Smooth muscle cell of the brain vasculature (primary cell): Measurements from ENCODE around the gene ADIPOQ.
"Not testable (repeated sequence)": the region's sequence is repeated elsewhere in the genome, so short reads cannot be mapped to it uniquely, and the experiment has no call there.

Source experiments
- DNase-seq: peaks from one replicate; pipeline ENCODE4 v3.0.0-alpha.2; 2012; ENCODE audit warnings: low read depth, low spot score

The ADIPOQ gene

DNA sequence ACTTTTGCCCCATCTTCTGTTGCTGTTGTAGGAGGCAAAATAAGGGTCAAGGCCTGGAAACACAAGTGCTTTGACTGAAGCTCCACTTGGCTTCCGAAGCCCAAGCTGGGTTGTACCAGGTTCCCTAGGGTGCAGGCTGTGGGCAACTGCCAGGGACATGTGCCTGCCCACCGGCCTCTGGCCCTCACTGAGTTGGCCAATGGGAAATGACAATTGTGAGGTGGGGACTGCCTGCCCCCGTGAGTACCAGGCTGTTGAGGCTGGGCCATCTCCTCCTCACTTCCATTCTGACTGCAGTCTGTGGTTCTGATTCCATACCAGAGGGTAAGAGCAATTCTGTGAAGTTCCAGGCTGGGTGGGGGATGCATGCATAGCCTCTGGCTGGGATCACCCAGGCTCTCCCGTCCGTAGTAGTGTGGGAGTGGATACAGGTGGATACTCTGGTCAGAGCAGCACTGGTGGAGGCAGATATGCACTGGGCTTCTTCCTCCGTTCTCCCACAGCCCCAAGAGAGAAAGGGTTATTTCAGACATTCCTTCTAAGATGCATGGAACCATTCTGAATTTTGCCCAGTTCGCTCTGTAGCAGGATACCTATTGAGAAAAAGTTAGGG is at the start of gene ADIPOQ:
TSS of gene ADIPOQ (plus strand) at position 285 of the 613 bp plus-strand sequence. CDS start 10,349 bp downstream, outside the sequence.
- DNase-seq = no peak

DNA sequence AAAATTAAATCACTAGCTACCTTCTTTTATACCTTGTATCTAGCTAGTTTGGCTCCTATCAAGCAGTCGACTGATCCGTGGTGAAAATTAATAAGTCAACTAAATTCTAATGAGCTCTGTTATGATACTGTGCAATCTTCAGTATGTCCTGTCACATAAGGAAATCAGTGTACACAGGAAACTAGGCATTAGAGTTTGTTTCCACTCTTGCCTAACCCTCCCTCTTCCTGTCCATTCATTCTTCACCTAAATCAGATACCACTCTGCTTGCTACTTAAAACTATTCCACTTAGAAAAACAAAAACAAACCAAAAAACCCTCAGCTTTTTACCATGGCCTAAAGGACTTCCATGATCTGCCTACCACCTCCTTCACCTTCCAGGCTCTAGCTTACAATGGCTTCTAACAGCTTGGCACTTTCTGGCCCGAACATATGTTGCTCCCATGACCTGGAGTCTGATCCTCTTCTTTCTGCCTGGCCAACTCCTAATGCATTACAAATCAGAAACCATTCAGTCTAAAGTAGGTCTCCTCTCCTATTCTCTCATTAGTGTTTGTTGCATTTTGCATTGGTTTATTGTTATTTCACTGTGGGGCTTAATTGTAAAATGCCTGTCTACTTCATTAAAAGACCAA is 44.2 kb upstream of the ADIPOQ start:
- DNase-seq = no peak

DNA sequence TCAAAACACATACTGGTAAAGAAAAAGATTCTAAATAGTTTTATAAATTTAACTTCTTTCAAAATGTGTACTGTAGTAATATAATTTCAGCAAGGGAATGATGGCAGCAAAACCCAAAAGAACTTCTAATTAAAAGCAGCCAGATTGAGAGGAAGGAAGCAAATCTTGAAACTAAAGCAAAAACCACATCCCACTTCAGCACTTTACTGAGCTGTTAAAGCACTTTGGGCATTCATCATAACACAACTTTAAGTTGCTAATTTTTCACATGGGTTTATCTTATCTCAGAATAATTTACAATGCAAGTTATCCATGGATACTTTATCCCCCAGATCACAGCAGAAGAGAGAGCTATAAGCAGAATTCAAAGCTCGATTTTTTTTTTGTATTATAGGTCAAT is 42.2 kb upstream of the ADIPOQ start:
- no peak for DNase-seq

DNA sequence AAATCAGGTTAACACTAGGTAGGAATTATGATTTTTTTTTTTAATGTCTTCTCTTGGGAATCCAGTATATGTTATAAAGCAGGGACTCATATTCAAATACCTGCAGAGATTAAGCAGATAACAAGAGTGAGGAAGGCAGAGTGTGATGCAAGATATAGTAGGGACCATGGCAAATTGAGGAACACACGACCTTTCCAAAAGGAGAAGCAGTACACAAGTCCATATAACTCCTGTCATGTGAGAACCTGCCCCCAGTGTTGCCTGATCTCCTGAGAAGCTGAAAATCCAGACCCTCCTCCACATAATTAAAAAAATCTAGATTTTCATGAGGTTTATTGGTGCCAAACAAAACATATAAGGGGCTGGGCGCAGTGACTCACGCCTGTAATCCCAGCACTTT is 39.8 kb upstream of the ADIPOQ start:
- no peak for DNase-seq

DNA sequence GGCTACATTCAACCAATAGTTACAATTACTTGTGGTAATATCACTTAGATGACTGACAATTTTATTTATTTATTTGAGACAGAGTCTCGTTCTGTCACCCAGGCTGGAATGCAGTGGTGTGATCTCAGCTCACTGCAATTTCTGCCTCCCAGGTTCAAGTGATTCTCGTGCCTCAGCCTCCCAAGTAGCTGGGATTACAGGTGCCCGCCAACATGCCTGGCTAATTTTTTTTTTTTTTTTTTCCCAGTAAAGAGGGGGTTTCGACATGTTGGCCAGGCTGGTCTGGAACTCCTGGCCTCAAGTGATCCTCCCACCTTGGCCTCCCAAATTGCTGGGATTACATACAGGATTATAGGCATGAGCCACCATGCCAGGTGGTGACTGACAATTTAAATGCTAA is 39.1 kb upstream of the ADIPOQ start:
- DNase-seq = not testable (repeated sequence)

DNA sequence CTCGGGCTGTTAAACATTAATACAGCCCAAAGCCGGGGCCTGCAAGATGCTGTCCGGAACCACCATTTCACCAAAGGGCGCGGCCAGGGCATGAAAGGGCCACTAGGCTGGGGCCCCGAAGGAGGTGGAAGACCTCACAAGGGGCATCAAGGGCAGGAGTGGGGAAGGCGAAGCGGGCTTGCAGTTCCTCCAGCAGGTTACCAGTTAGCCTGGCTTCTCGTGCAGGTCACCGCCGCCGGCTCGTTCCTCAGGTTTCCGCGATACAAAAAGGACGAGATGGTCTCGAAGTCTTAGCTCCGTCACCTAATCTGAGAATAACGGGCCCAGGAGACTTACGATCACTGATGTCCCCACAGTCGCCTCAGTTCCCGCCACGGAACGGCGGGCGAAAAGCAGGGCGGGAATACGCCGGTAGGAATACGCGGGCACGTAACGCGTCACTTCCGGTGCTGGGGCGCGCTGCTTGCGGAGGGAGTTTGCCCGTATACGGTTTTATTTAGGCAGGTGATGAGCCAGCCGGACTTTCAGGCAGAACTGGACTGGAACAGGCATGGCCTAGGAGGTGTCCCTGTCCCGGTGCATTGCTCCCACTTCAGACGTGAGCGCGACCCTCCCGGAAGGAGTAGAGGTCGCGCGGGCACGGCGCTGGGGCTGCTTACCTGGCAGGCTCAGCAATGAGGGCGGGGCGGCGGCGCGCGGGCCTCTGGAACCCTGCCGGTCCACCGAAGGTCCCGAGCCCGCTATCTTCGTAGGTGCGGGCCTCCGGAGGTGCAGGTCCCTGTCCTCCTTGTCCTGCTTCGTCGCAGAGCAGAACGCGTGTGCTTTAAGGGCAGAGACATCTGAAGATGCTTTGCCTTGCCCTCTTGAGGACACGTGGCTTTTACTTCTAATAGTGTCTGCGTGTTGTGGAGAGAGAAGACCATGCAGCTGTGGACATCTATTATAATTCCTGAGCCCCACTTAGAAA is 36.1 kb upstream of the ADIPOQ start, which contains the start of gene RFC4:
TSS of gene RFC4 (minus strand) at position 394 of the 967 bp plus-strand sequence. CDS start 1,769 bp downstream, outside the sequence.
- no peak for DNase-seq

DNA sequence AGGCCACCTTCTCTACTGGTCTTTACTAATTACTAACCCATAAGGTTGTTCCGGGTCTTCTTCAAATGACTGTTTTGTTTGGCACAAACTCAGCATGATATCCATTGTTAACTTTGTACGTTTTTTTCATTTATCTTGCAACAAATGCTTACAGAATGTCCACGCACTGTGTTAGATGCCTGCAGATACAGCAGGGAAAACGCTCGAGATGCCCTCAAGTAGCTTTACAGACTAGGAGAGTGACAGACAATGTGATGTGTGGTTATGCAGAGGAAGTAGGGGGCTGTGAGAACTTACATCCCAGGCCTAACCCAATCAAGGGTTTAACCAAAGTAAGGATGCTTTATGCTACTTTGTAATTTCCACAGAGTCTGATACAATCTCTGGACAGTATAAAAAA is 35.3 kb upstream of the ADIPOQ start:
- no peak for DNase-seq

DNA sequence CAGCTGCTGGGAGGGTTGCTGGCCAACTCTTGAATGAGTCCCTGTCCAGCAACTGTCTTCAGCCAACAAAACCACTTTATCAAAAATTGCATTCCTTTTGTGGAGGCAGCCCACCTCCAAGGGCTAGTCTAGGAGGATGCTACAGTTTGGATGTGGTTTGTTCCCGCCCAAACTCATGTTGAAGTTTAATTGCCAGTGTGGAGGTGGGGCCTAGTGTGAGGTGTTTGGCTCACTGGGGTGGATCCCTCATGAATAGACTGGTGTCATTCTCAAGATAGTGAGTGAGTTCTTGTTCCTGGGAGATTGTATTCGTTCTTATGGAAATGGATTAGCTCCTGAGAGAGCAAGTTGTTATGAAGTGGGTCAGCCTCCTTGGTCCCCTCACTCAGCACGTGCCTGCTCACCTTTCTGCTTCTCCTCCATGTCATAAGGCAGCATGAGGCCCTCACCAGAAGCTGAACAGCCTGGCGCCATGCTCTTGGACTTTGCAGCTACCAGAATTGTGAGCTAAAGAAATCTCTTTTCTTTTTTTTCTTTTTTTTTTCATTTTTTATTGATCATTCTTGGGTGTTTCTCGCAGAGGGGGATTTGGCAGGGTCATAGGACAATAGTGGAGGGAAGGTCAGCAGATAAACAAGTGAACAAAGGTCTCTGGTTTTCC is 32.0 kb upstream of the ADIPOQ start:
- no peak for DNase-seq

DNA sequence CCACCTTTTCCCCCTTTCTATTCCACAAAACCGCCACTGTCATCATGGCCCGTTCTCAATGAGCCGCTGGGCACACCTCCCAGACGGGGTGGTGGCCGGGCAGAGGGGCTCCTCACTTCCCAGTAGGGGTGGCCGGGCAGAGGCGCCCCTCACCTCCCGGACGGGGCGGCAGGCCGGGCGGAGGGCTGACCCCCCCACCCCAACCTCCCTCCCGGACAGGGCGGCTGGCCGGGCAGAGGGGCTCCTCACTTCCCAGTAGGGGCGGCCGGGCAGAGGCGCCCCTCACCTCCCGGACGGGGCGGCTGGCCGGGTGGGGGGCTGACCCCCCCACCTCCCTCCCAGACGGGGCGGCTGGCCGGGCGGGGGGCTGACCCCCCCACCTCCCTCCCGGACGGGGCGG is 31.2 kb upstream of the ADIPOQ start:
- not testable (repeated sequence) for DNase-seq

DNA sequence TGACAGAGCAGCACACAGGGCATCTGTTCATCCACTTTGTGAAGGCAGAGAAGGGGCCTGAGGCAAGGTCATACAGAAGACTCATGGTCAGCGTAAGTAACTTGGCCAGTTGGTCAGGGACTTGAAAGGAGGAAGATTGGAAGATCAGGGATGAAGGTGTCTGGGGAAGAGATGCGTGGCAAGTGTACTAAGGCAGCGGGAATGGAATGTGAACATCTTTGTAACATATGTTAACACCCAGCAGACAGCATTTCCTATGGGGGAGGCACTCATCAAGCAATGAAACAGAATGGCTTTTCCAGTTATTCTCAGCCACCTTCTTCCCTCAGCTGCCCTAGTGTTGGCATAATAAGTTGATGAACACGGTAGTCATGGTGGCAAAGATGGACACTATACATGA is 28.4 kb upstream of the ADIPOQ start:
- no peak for DNase-seq

DNA sequence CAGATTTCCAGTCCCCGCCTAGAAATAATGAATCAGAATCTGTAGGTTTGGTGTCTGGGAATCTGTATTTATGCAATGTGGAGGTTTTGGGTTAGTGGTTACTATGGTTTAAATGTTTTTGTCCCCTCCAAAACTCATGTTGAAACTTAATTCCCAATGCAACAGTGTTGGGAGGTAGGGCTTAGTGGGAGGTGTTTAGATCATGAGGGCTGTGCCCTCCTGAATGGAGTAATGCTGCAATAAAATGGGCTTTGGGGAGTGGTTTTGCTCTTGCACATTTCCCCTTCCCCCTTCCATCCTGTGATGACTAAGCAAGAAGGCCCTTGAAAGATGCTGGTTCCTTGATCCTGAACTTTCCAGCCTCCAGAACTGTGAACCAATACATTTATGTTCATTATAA is 27.1 kb upstream of the ADIPOQ start:
- no peak for DNase-seq

DNA sequence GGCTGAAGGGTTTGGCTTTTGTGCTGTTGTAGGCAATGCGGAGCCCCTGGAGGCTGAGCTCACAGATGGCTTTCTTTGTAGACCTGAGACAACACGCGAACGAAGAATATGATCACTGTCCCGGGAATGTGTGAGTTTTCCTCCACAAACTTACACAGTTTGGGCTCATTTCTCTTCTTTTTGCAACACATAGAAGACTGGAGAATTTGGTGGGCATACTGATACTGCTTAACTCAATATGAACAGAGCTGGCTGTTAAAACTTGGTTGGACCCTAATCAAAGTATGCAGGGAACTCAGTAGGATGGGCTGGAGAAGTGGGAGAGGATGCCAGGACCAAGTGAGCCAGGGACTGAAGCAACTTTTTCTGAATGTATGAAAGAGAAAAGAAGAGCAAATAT is 24.0 kb upstream of the ADIPOQ start:
- no peak for DNase-seq

DNA sequence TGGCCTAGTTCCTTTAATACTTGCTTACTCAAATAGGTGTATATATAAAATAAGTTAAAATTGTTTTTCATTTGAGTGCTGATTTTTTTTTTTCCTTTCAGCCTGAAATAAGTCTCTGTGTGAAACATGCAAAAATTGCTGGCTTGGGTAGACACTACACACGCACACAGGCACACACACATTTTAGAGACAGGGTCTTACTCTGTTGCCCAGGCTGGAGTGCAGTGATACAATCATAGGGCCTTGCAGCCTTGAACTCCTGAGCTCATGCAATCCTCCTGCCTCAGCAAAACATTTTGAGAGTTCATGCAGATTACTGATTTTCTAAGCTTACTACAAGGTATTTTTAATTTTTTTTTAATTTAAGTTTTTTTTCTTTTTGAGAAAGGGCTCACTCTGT is 23.6 kb upstream of the ADIPOQ start:
- DNase-seq = no peak

DNA sequence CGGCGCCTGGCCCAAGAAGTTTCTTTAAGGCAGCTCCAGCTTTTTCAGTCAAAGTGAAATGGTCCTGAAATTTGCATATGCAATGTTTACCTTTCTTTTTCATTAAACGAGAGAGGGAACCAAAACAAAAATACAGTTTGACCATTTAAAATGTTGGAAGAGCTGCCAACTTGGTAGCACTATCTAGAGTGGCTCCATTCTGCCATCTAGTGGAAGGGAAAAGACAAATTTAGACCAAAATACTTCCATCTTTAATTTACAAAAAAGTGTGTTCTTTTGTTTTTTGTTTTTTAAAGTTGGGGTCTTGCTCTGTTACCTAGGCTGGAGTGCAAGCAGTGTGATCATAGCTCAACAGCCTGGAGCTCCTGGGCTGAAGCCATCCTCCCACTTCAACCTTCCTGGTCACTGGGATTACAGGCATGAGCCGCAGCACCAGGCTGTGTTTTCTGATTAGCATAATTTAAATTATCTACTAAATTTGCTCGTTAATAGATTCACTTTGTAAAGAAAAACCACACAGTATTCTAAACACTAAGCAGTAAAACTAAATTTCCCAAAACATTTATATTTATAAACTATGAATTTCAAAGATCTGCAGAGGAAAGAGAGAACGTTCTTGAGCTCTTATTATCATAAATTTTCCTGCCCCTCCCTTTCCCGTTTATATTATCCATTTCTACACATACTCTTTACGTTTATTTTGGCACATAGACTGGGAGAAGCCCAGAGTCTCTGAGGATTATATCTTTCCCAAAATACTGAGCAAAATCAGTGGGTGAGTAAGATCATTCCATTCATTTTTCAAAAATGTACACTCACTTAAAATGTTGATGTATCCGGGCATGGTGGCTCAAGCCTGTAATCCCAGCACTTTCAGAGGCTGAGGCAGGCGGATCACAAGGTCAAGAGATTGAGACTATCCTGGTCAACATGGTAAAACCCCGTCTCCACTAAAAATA is 20.8 kb upstream of the ADIPOQ start:
- DNase-seq = no peak

DNA sequence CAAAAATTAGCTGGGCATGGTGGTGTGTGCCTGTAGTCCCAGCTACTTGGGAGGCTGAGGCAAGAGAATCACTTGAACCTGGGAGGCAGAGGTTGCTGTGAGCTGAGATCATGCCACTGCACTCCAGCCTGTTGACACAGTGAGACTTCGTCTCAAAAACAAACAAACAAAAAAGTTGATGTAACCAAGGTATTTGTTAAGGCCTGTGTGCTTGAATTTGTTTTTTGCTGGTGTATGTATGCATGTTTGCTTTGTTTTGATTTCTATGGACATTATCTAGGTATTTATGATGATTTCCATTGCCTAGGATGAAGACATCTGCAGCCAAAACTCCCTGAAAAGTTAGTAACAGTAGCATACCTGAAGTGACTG is 20.1 kb upstream of the ADIPOQ start:
- not testable (repeated sequence) for DNase-seq

DNA sequence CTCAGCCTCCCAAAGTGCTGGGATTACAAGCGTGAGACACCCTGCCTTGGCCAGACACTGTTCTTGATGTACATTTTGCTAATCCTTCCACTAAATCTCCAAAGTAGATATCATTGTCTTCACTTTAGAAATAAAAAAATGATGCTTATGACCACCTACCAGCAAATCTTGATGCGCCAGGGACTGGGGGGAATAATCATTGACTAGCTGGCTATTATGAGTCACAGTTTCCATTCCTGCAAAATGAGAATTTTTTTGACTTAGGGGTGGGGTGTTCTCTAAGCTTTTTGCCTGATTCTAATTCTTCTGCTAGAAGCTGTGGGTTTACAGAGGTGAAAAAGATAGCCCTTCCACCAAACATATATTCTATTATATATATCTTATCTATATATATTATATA is 19.1 kb upstream of the ADIPOQ start:
- no peak for DNase-seq

DNA sequence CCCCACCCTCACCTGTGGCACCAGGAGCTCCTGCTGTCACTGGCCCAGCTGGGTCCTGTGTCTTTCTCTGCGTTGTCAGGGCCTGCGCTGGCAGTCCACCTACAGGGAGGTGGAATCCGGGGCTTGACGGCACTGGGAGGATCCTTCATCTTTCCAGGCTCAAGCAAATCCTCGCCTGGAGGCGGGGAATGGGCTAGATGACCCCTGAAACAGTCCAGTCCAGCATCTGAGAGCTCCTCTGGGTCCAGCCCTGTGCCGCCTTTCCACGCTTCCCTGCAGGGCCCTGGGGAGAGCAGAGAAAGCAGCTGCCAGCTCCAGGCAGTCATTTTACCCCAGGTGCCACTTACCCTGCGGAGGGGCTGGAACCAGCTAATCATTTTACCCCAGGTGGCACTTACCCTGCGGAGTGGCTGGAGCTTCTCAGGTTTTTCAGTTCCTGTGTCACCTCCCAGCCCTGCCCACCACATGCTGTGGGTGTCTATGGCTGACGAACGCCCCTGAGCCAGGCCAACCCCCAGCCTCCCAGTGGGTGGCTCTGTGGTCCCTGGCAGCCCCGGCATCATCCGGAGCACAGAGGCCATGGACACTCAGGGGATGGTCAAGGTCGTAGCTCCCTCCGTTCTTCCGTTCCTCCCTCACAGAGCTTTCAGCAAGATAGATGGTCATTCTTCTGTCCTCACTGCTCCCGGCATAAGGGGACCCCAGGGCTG is 17.9 kb upstream of the ADIPOQ start:
- no peak for DNase-seq

DNA sequence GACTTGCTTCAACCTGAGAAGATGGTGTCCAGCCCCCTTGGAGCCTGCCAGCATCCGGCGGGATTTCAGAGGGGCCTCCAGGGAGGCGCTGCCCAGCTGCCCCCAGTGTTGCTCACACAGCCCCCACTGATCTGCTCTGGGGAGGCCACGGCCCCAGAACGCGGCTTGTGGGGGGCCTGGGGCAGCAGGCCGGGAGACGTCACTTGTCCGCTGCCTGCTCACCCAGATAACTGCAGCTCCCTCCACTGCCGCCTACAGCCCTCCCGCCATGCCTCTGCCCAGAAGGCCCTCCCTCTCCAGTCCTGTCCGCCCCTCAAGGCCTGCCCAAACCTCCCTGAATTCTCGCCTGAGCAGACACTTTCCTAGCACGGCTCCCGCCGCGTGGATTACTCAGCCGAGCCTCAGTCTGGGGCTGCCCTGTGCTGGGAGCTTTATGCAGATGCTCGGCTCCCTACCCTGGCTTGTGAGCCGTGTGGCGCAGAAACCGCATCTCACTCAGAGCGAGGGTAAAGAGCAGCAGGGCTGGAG is 17.2 kb upstream of the ADIPOQ start:
- peak; percentile 62 for DNase-seq

DNA sequence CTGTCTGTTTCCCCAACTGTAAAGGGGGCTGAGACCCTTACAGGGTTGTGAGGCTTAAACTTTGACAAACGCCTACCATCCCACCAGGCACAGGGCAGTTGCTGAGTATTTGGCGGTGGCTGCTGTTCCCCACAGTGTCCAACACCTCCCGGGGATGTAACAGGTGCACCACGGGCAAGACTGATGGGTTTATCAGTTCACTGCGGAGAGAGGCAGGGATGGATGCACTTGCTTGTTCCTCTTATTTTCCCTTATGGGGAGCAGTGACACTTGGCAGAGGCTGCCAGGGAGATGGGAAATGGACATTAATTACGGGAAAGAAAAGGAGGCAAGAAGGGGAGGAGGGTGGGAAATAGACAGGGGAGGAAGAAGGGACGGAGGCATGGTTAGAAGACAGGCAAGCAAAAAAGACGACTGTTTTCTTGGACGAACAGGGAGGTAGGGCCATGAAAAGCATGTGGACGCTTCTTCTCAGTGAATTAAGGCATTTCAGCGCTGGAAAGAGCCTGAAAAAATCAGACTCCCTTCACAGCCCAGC is 16.6 kb upstream of the ADIPOQ start:
- DNase-seq = no peak
